Panc1 (cell line): Measurements from ENCODE around the gene NT5C2.

Experiments used
- POLR2AphosphoS5 ChIP-seq: IDR thresholded peaks from 2 replicates; pipeline ENCODE4 v1.6.1; 2012; ENCODE audit warnings: mild to moderate bottlenecking, low read depth, low read length, moderate library complexity
- TCF7L2 ChIP-seq: IDR thresholded peaks from 2 replicates; pipeline ENCODE4 v1.6.1; 2011; ENCODE audit warnings: mild to moderate bottlenecking, low read depth, low read length, inconsistent platforms
- TF ChIP-seq, protein P1 (sequence below): fragments of 450-650 bp; IDR thresholded peaks from 2 replicates; pipeline ENCODE4 v1.5.1; 2017; ENCODE audit warnings: mild to moderate bottlenecking

DNA sequence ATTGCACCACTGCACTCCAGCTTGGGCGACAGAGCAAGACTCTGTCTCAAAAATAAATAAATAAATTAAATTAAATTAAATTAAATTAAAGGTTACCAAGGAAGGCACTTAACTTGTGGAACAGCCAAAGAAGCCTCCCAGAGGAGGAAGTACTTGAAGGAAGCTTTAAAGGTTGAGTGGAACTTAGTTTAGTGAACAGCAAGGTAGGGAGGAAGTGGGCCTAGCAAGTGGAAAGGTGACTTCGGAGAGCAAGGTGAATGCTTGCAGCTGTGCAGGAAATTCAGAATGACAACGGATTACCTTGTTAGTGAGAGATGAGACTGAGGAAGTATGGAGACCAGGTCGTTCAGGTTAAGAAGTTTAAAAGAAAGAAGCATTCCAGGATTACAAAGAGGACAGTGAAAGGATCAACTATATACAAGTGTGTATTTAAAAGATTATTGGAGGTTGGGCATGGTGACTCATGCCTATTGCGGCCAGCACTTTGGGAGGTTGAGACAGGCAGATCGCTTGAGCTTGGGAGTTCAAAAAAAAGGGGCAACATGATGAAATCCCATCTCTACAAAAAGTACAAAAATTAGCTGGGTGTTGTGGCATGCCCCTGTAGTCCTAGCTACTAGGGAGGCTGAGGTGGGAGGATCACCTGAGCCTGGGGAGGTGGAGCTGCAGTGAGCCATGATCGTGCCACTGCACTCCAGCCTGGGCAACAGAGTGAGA lies 39.9 kb upstream of the NT5C2 start:
- TF ChIP-seq, protein P1, sequence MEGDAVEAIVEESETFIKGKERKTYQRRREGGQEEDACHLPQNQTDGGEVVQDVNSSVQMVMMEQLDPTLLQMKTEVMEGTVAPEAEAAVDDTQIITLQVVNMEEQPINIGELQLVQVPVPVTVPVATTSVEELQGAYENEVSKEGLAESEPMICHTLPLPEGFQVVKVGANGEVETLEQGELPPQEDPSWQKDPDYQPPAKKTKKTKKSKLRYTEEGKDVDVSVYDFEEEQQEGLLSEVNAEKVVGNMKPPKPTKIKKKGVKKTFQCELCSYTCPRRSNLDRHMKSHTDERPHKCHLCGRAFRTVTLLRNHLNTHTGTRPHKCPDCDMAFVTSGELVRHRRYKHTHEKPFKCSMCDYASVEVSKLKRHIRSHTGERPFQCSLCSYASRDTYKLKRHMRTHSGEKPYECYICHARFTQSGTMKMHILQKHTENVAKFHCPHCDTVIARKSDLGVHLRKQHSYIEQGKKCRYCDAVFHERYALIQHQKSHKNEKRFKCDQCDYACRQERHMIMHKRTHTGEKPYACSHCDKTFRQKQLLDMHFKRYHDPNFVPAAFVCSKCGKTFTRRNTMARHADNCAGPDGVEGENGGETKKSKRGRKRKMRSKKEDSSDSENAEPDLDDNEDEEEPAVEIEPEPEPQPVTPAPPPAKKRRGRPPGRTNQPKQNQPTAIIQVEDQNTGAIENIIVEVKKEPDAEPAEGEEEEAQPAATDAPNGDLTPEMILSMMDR = no peak
- no peak for TF ChIP-seq TCF7L2
- TF ChIP-seq POLR2AphosphoS5 = no peak
